MM.1S (cell line): ENCODE measurements around the gene PKD1.

Experiments used
- DNase-seq: peaks from one replicate; pipeline ENCODE4 v3.0.0-alpha.2; 2015
- H2AFZ ChIP-seq: fragments of 300-600 bp; sonication (generic); 2 replicates; pipeline ENCODE4 v1.6.0; 2016; ENCODE audit warnings: antibody characterized with exemption, low read length
- H3F3A ChIP-seq: fragments of 300-600 bp; sonication (generic); 2 replicates; pipeline ENCODE4 v1.6.1; 2016; ENCODE audit warnings: mild to moderate bottlenecking, antibody characterized with exemption, low read length, moderate library complexity, mixed read lengths; ENCODE audit not compliant: insufficient read depth
- H3K27ac ChIP-seq: fragments of 300-600 bp; sonication (generic); 2 replicates; pipeline ENCODE4 v1.5.1; 2016; ENCODE audit warnings: mild to moderate bottlenecking, low read length
- H3K27me3 ChIP-seq: fragments of 300-600 bp; sonication (generic); replicated peaks from 2 replicates; pipeline ENCODE4 v1.6.0; 2016; ENCODE audit warnings: low read length; ENCODE audit not compliant: insufficient read depth
- H3K36me3 ChIP-seq: fragments of 300-600 bp; sonication (generic); replicated peaks from 2 replicates; pipeline ENCODE4 v1.6.1; 2016; ENCODE audit warnings: mild to moderate bottlenecking, low read length, mixed read lengths; ENCODE audit not compliant: insufficient read depth
- H3K4me1 ChIP-seq: fragments of 300-600 bp; sonication (generic); 2 replicates; pipeline ENCODE4 v1.6.1; 2016; ENCODE audit warnings: low read length, mixed read lengths
- H3K4me2 ChIP-seq: fragments of 300-600 bp; sonication (generic); 2 replicates; pipeline ENCODE4 v1.6.0; 2016; ENCODE audit warnings: low read depth, low read length
- H3K4me3 ChIP-seq: fragments of 300-600 bp; sonication (generic); 2 replicates; pipeline ENCODE4 v1.5.1; 2016; ENCODE audit warnings: low read length, mixed read lengths
- H3K79me2 ChIP-seq: fragments of 300-600 bp; sonication (generic); 2 replicates; pipeline ENCODE4 v1.6.1; 2016; ENCODE audit warnings: mixed run types, low read length, mixed read lengths
- H3K9ac ChIP-seq: fragments of 300-600 bp; sonication (generic); 2 replicates; pipeline ENCODE4 v1.6.1; 2016; ENCODE audit warnings: low read length, mixed read lengths
- H3K9me2 ChIP-seq: fragments of 300-600 bp; sonication (generic); replicated peaks from 2 replicates; pipeline ENCODE4 v1.6.1; 2016; ENCODE audit warnings: mild to moderate bottlenecking, low read length, mixed read lengths; ENCODE audit not compliant: insufficient read depth
- H3K9me3 ChIP-seq: fragments of 300-600 bp; sonication (generic); replicated peaks from 2 replicates; pipeline ENCODE4 v1.6.1; 2016; ENCODE audit warnings: mild to moderate bottlenecking, low read length, mixed read lengths; ENCODE audit not compliant: insufficient read depth
- H4K20me1 ChIP-seq: fragments of 300-600 bp; sonication (generic); 2 replicates; pipeline ENCODE4 v1.6.1; 2016; ENCODE audit warnings: mild to moderate bottlenecking, low read length, moderate library complexity, mixed read lengths; ENCODE audit not compliant: insufficient read depth
- EZH2 ChIP-seq: fragments of 300-600 bp; sonication (generic); optimal IDR thresholded peaks from 2 replicates; pipeline ENCODE3; 2017; ENCODE audit warnings: low read depth, mild to moderate bottlenecking, antibody characterized with exemption, low read length, mixed read lengths
- EZH2phosphoT487 ChIP-seq: fragments of 300-600 bp; sonication (generic); IDR thresholded peaks from 2 replicates; pipeline ENCODE4 v1.6.1; 2018; ENCODE audit warnings: antibody characterized with exemption, low read length
- TF ChIP-seq, protein P1 (sequence below): fragments of 300-600 bp; sonication (generic); IDR thresholded peaks from 2 replicates; pipeline ENCODE4 v1.5.1; 2016; ENCODE audit warnings: antibody characterized with exemption, low read length, mixed read lengths

PKD1 gene

DNA sequence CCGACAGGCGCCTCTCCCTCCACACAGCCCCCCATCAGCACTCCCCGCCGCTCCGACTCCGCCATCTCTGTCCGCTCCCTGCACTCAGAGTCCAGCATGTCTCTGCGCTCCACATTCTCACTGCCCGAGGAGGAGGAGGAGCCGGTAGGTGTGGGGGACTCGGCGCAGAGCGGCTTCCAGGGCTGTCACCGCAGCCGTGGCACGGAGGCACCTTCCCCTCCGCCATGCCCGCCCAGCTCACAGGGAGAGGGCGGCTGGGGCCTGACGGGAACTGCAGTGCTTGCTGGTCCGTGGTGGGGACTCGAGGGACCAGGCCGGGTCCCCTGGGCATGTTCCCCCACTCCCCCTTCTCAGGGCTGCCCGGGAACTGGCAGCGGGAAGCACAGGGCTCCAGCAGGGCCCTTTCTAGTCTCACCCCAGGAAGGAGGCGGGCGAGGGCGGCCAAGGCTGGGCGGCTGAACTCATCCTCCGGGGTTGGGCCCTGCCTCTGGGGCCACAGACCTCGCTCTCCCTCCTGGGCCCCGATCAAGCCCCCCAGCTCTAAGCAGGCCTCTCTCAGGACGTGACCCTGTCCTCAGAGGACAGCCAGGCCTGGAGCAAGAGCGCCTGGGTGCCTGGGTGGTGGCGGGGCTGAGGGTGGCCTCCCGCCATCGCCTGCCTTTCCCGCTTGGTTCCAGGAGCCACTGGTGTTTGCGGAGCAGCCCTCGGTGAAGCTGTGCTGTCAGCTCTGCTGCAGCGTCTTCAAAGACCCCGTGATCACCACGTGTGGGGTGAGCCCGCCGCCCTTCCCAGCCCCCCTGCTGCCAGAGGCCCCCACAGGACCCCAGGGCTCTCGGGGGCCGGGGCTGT lies 35.1 kb upstream of the PKD1 start:
- Histone ChIP-seq H3K4me3 (no peak overlapping the region), H3K4me2 (no peak overlapping the region), H3F3A (no peaks in the 10 kb centered on the region), H3K9me2 (no peaks in the 10 kb centered on the region), H3K27ac (no peak overlapping the region), H3K4me1 (no peaks in the 10 kb centered on the region), H3K79me2 (no peaks in the 10 kb centered on the region), H4K20me1 (no peaks in the 10 kb centered on the region), H3K36me3 (no peaks in the 10 kb centered on the region), H3K9me3 (no peaks in the 10 kb centered on the region), H3K9ac (no peak overlapping the region), H2AFZ (no peak overlapping the region), H3K27me3 (no peaks in the 10 kb centered on the region)
- DNase-seq: no peak
- no peak for TF ChIP-seq EZH2phosphoT487
- TF ChIP-seq, protein P1, sequence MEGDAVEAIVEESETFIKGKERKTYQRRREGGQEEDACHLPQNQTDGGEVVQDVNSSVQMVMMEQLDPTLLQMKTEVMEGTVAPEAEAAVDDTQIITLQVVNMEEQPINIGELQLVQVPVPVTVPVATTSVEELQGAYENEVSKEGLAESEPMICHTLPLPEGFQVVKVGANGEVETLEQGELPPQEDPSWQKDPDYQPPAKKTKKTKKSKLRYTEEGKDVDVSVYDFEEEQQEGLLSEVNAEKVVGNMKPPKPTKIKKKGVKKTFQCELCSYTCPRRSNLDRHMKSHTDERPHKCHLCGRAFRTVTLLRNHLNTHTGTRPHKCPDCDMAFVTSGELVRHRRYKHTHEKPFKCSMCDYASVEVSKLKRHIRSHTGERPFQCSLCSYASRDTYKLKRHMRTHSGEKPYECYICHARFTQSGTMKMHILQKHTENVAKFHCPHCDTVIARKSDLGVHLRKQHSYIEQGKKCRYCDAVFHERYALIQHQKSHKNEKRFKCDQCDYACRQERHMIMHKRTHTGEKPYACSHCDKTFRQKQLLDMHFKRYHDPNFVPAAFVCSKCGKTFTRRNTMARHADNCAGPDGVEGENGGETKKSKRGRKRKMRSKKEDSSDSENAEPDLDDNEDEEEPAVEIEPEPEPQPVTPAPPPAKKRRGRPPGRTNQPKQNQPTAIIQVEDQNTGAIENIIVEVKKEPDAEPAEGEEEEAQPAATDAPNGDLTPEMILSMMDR: no peak
- no peak for TF ChIP-seq EZH2

DNA sequence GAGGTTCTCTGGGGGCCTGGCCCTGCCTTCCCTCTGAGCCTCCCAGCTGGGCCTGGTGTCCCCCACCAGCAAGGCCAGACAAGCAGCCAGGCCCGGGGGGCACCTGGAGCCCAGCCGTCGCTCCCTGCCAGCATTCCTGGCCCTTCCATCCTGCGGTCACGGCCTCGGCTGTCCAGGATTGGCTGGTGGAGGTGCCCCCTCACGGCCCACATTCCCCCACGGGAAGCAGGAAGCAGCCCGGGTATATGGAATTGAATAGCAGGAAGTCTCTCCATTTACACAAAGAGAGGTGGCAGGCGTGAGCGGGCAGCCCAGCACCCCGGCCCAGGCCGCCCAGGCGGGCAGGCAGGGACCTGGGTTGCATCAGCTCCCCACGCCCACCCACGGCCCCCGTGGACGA lies 34.4 kb upstream of the PKD1 start:
- H3K4me3 ChIP-seq: no peak overlapping the region
- H3K79me2 ChIP-seq: no peaks in the 10 kb centered on the region
- H3K27ac ChIP-seq: no peak overlapping the region
- no peak for TF ChIP-seq EZH2phosphoT487
- no peak for TF ChIP-seq EZH2
- TF ChIP-seq, protein P1: no peak
- H3F3A ChIP-seq: no peaks in the 10 kb centered on the region
- H2AFZ ChIP-seq: no peak overlapping the region
- DNase-seq: no peak
- no peak overlapping the region for H3K9ac ChIP-seq
- H4K20me1 ChIP-seq: no peaks in the 10 kb centered on the region
- no peaks in the 10 kb centered on the region for H3K9me3 ChIP-seq
- no peaks in the 10 kb centered on the region for H3K27me3 ChIP-seq
- H3K36me3 ChIP-seq: no peaks in the 10 kb centered on the region
- H3K4me1 ChIP-seq: no peaks in the 10 kb centered on the region
- H3K9me2 ChIP-seq: no peaks in the 10 kb centered on the region
- no peak overlapping the region for H3K4me2 ChIP-seq

- TF ChIP-seq EZH2phosphoT487 (no peak), EZH2 (no peak)
- TF ChIP-seq, protein P1: no peak
- no peaks in the 10 kb centered on the region for H3K9me2 ChIP-seq
- no peak overlapping the region for H3K4me3 ChIP-seq
- H3K9me3 ChIP-seq: no peaks in the 10 kb centered on the region
- no peak for DNase-seq
- no peak overlapping the region for H3K9ac ChIP-seq
- no peaks in the 10 kb centered on the region for H3K4me1 ChIP-seq
- peaks cover 19% of the 10 kb centered on the region for H3K79me2 ChIP-seq
- no peaks in the 10 kb centered on the region for H3F3A ChIP-seq
- H3K36me3 ChIP-seq: no peaks in the 10 kb centered on the region
- H2AFZ ChIP-seq: no peak overlapping the region
- H3K4me2 ChIP-seq: no peak overlapping the region
- H3K27me3 ChIP-seq: no peaks in the 10 kb centered on the region
- no peak overlapping the region for H3K27ac ChIP-seq
- H4K20me1 ChIP-seq: no peaks in the 10 kb centered on the region
Observed at GRCh38 chr16:2167068-2167638, 31.5 kb upstream of the PKD1 start.
